ENCODE results near the gene OR52A1. TPM values are rescaled to one million over a fixed set of nuclear protein-coding genes. Genes with fewer than 3 reads are reported as not detected.

OR52A1 gene
- total and polyA plus RNA-seq, 2 of the 4 experiments (the other 2 are of a cell fraction): not detected

GRCh38 chr11:5137996-5138395 lies 16.6 kb downstream of the OR52A1 start, which contains the start of gene OR52A5:
TSS of gene OR52A5 (minus strand) at chr11:5138356. CDS start at chr11:5132642, 5,714 bp downstream.
- no TSS peak for BruUV-seq (replicated peaks)
- Histone ChIP-seq H4K20me1 (ENCODE audit: insufficient read depth, low read length) (no peaks in the 10 kb centered on the region), H3K9me3 (ENCODE audit: control insufficient read depth, insufficient read depth, low read length) (no peaks in the 10 kb centered on the region), H3K14ac (replicated peaks; ENCODE audit: low read depth, low read length) (no peak within 1 kb of the TSS), H2AK5ac (ENCODE audit: low read depth, low read length) (no peak within 1 kb of the TSS), H3K4me2 (ENCODE audit: low read depth, low read length) (no peak within 1 kb of the TSS), H3K79me1 (ENCODE audit: low read depth in 1 of 2, low read length in 2 of 2) (no peaks in the 10 kb centered on the region), H2BK120ac (ENCODE audit: low read depth, low read length) (no peak within 1 kb of the TSS), H3K4me3 (ENCODE audit: insufficient read depth, low read depth, low read length) (no peak within 1 kb of the TSS), H3K56ac (ENCODE audit: extremely low read depth, insufficient read depth, low read length) (no peak within 1 kb of the TSS), H4K91ac (ENCODE audit: insufficient read depth, low read depth, low read length) (no peak within 1 kb of the TSS), H4K8ac (ENCODE audit: low read depth in 2 of 2, low read length in 2 of 2) (no peak within 1 kb of the TSS), H3K4me1 (ENCODE audit: control insufficient read depth, insufficient read depth, low read length) (no peaks in the 10 kb centered on the region), H3K18ac (ENCODE audit: low read depth, low read length) (no peak within 1 kb of the TSS), H2BK15ac (ENCODE audit: low read depth, low read length) (no peak within 1 kb of the TSS), H2BK5ac (ENCODE audit: low read depth, low read length, poor library complexity, severe bottlenecking) (no peak within 1 kb of the TSS), H3K36me3 (ENCODE audit: control insufficient read depth, insufficient read depth, low read length) (no peaks in the 10 kb centered on the region), H2AFZ (replicated peaks; ENCODE audit: low read length, poor library complexity) (no peak within 1 kb of the TSS), H2BK20ac (ENCODE audit: low read depth, low read length) (no peak within 1 kb of the TSS), H4K5ac (ENCODE audit: low read depth, low read length) (no peak within 1 kb of the TSS), H3K23ac (ENCODE audit: low read depth, low read length) (no peak within 1 kb of the TSS), H2AK9ac (replicated peaks; ENCODE audit: low read depth, low read length, poor library complexity) (no peak within 1 kb of the TSS), H3K9me1 (ENCODE audit: insufficient read depth, low read length) (no peaks in the 10 kb centered on the region), H3K27me3 (ENCODE audit: control insufficient read depth, insufficient read depth, low read length) (no peaks in the 10 kb centered on the region), H3K4ac (ENCODE audit: low read depth, low read length) (no peak within 1 kb of the TSS), H3K9ac (ENCODE audit: low read depth, low read length) (no peak within 1 kb of the TSS), H3K27ac (ENCODE audit: insufficient read depth, low read length) (no peak within 1 kb of the TSS)
- no peak for TF ChIP-seq FOS (IDR thresholded peaks at IDR 0.05; ENCODE audit: low read depth, low read length)
- TF ChIP-seq USF2 (IDR thresholded peaks at IDR 0.05; ENCODE audit: low read depth, low read length): no peak
- TF ChIP-seq NFE2L2 (IDR thresholded peaks at IDR 0.05; ENCODE audit: low read depth, low read length): no peak
- TF ChIP-seq BHLHE40 (IDR thresholded peaks at IDR 0.05; ENCODE audit: low read depth, low read length): no peak
- TF ChIP-seq MAZ (IDR thresholded peaks at IDR 0.05; ENCODE audit: borderline replicate concordance, low read depth, low read length): no peak
- DNase-seq (no peak), ATAC-seq (ENCODE audit: low read depth) (no peak)
- intact Hi-C loops (cut with micrococcal nuclease): no loop called here
- ChIA-PET POLR2A (ENCODE audit: unreplicated experiment) (no interaction called here), CTCF (no interaction called here)
- dilution Hi-C loops (cut with HindIII; ENCODE audit: low sequenced_read_pairs, unreplicated experiment): no loop called here
- no CpG with 5 or more reads among the region's 2 CpGs for WGBS, 2 experiments (ENCODE audit: extremely low coverage in 2 of 2, insufficient read length in 1 of 2)
- in situ Hi-C loops (cut with MboI; ENCODE audit: low sequenced_read_pairs): no loop called here
